Vagina (tissue), 2 donors: ENCODE data around the gene WDR37.

Source experiments
- POLR2AphosphoS5 ChIP-seq, 2 donors: sonication (generic); formaldehyde crosslinking; IDR thresholded peaks; one replicate each; pipeline ENCODE4 v1.9.0; 2017; ENCODE audit warnings: antibody characterized with exemption in 2 of 2, mild to moderate bottlenecking in 2 of 2, low read depth in 1 of 2; ENCODE audit not compliant: insufficient read depth in 1 of 2
- TF ChIP-seq, protein P1 (sequence below), 3 experiments: fragments of 450-650 bp in 2 of 3; fragments of 200-600 bp in 1 of 3; sonication (generic) in 1 of 3; IDR thresholded peaks; one replicate each; pipeline ENCODE4 v1.5.1; 2017 to 2019; ENCODE audit warnings: antibody characterized with exemption in 3 of 3, mild to moderate bottlenecking in 2 of 3, moderate library complexity in 2 of 3

DNA sequence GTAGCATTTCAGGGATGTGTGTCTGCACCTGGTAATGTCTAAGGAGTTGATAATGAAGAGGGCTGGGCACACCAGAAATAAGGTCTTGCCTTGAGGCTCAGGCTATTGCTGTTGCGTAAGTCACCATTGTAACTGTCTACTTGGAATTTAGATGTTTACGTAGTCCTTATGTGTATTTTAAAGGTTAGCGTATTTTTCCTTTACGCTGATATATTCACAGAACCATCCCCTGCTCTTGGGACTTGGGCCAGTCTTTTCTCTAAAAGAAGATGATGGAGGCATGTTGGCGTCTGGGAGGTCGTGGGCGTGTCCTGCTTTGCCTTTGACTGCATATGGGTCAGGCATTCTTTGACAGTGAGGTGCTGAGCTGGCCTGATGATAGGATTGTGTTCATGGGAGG, 14.7 kb downstream of the WDR37 start:
- TF ChIP-seq, protein P1, sequence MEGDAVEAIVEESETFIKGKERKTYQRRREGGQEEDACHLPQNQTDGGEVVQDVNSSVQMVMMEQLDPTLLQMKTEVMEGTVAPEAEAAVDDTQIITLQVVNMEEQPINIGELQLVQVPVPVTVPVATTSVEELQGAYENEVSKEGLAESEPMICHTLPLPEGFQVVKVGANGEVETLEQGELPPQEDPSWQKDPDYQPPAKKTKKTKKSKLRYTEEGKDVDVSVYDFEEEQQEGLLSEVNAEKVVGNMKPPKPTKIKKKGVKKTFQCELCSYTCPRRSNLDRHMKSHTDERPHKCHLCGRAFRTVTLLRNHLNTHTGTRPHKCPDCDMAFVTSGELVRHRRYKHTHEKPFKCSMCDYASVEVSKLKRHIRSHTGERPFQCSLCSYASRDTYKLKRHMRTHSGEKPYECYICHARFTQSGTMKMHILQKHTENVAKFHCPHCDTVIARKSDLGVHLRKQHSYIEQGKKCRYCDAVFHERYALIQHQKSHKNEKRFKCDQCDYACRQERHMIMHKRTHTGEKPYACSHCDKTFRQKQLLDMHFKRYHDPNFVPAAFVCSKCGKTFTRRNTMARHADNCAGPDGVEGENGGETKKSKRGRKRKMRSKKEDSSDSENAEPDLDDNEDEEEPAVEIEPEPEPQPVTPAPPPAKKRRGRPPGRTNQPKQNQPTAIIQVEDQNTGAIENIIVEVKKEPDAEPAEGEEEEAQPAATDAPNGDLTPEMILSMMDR (IDR thresholded peaks at IDR 0.05): no peak
- no peak for TF ChIP-seq POLR2AphosphoS5 (IDR thresholded peaks at IDR 0.05; ENCODE audit: insufficient read depth in 1 of 2, low read depth in 1 of 2)
